Measurements from ENCODE around the gene PRIMPOL. TPM values are rescaled to one million over a fixed set of nuclear protein-coding genes. Genes with fewer than 3 reads are reported as not detected.

PRIMPOL gene
- total RNA-seq, 1 experiment from 2014 or later, result 9.4 TPM

DNA sequence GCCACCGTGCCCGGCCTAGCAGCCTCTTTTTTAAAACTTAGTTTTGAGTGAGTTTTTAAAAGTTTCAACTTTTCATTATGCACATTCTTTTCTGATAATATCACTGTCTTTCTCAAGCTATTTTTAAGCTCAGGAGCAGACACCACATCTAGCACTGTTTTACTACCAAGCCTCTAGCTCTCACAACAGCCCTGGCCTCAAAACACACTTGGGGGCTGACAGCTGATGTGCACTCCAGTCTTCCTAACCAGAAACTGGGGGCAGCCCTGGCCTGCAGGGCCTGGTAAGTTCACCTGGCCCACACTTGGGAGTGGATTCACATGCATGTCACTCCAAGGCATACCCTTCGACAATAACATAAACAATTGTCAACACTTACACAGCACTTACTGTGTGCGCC lies 50.4 kb downstream of the PRIMPOL start:
- ChIA-PET CTCF (no interaction called here), POLR2A (ENCODE audit: unreplicated experiment) (no interaction called here)
- no peak overlapping the region for H3K4me2 ChIP-seq (ENCODE audit: low read length)
- DNase-seq, result no peak
- no peaks in the 10 kb centered on the region for H3K27me3 ChIP-seq (ENCODE audit: low read length)
- BruUV-seq (replicated peaks), result no TSS peak
- H2AFZ ChIP-seq (ENCODE audit: low read length), result no peak overlapping the region
- no peak overlapping the region for H3K27ac ChIP-seq (ENCODE audit: low read length)
- intact Hi-C loops (cut with micrococcal nuclease), result no loop called here
- H3F3A ChIP-seq (ENCODE audit: low read length, unreplicated experiment), result no peaks in the 10 kb centered on the region
- TF ChIP-seq EZH2 (IDR thresholded peaks at IDR 0.05; ENCODE audit: low read length, unreplicated experiment), result no peak
- TF ChIP-seq CTCF (conservative IDR thresholded peaks at IDR 0.05; ENCODE audit: low read depth, low read length), result no peak
- TF ChIP-seq EZH2phosphoT487 (IDR thresholded peaks at IDR 0.05; ENCODE audit: borderline replicate concordance, low read length), result no peak
- ATAC-seq, result no peak
- H3K4me1 ChIP-seq (ENCODE audit: insufficient read depth, low read length), result no peaks in the 10 kb centered on the region
- H3K36me3 ChIP-seq (ENCODE audit: low read depth, low read length), result peaks cover 24% of the 10 kb centered on the region
- no peaks in the 10 kb centered on the region for H3K9me2 ChIP-seq (replicated peaks; ENCODE audit: low read length)
- H3K4me3 ChIP-seq (ENCODE audit: low read length), result no peak overlapping the region
- no peak overlapping the region for H3K9ac ChIP-seq (ENCODE audit: low read length)
- H3K79me2 ChIP-seq (ENCODE audit: low read length), result no peaks in the 10 kb centered on the region
- H3K9me3 ChIP-seq (ENCODE audit: low read length), result no peaks in the 10 kb centered on the region
- no peaks in the 10 kb centered on the region for H4K20me1 ChIP-seq (ENCODE audit: low read length)

GRCh38 chr4:184702114-184702513 lies 52.6 kb downstream of the PRIMPOL start:
- no peaks in the 10 kb centered on the region for H3K27me3 ChIP-seq (ENCODE audit: low read length)
- no peaks in the 10 kb centered on the region for H3F3A ChIP-seq (ENCODE audit: low read length, unreplicated experiment)
- DNase-seq (no peak), ATAC-seq (no peak)
- no peaks in the 10 kb centered on the region for H4K20me1 ChIP-seq (ENCODE audit: low read length)
- TF ChIP-seq EZH2phosphoT487 (IDR thresholded peaks at IDR 0.05; ENCODE audit: borderline replicate concordance, low read length) (no peak), CTCF (conservative IDR thresholded peaks at IDR 0.05; ENCODE audit: low read depth, low read length) (no peak), EZH2 (IDR thresholded peaks at IDR 0.05; ENCODE audit: low read length, unreplicated experiment) (no peak)
- ChIA-PET POLR2A (ENCODE audit: unreplicated experiment) (no interaction called here), CTCF (no interaction called here)
- no peak overlapping the region for H3K4me3 ChIP-seq (ENCODE audit: low read length)
- no peak overlapping the region for H3K9ac ChIP-seq (ENCODE audit: low read length)
- H3K79me2 ChIP-seq (ENCODE audit: low read length), result no peaks in the 10 kb centered on the region
- H3K4me2 ChIP-seq (ENCODE audit: low read length), result no peak overlapping the region
- H3K27ac ChIP-seq (ENCODE audit: low read length), result no peak overlapping the region
- BruUV-seq (replicated peaks), result no TSS peak
- H2AFZ ChIP-seq (ENCODE audit: low read length), result no peak overlapping the region
- peaks cover 14% of the 10 kb centered on the region for H3K36me3 ChIP-seq (ENCODE audit: low read depth, low read length)
- intact Hi-C loops (cut with micrococcal nuclease), result no loop called here
- no peaks in the 10 kb centered on the region for H3K9me3 ChIP-seq (ENCODE audit: low read length)
- H3K4me1 ChIP-seq (ENCODE audit: insufficient read depth, low read length), result no peaks in the 10 kb centered on the region
- no peaks in the 10 kb centered on the region for H3K9me2 ChIP-seq (replicated peaks; ENCODE audit: low read length)

GRCh38 chr4:184705692-184706091 lies 56.2 kb downstream of the PRIMPOL start:
- no peaks in the 10 kb centered on the region for H3K9me3 ChIP-seq (ENCODE audit: low read length)
- POLR2A ChIA-PET (ENCODE audit: unreplicated experiment), result no interaction called here
- no peaks in the 10 kb centered on the region for H3K27me3 ChIP-seq (ENCODE audit: low read length)
- no peaks in the 10 kb centered on the region for H4K20me1 ChIP-seq (ENCODE audit: low read length)
- intact Hi-C loops (cut with micrococcal nuclease), result no loop called here
- peaks cover 25% of the 10 kb centered on the region for H3K36me3 ChIP-seq (ENCODE audit: low read depth, low read length)
- H3K4me2 ChIP-seq (ENCODE audit: low read length), result no peak overlapping the region
- H3K9ac ChIP-seq (ENCODE audit: low read length), result no peak overlapping the region
- no peak overlapping the region for H3K27ac ChIP-seq (ENCODE audit: low read length)
- H2AFZ ChIP-seq (ENCODE audit: low read length), result no peak overlapping the region
- CTCF ChIA-PET, result no interaction called here
- BruUV-seq (replicated peaks), result no TSS peak
- no peaks in the 10 kb centered on the region for H3K9me2 ChIP-seq (replicated peaks; ENCODE audit: low read length)
- H3F3A ChIP-seq (ENCODE audit: low read length, unreplicated experiment), result no peaks in the 10 kb centered on the region
- no peak overlapping the region for H3K4me3 ChIP-seq (ENCODE audit: low read length)
- no peaks in the 10 kb centered on the region for H3K4me1 ChIP-seq (ENCODE audit: insufficient read depth, low read length)
- no peak for ATAC-seq
- no peaks in the 10 kb centered on the region for H3K79me2 ChIP-seq (ENCODE audit: low read length)
- DNase-seq, result no peak
- no peak for TF ChIP-seq EZH2 (IDR thresholded peaks at IDR 0.05; ENCODE audit: low read length, unreplicated experiment)
- no peak for TF ChIP-seq EZH2phosphoT487 (IDR thresholded peaks at IDR 0.05; ENCODE audit: borderline replicate concordance, low read length)
- TF ChIP-seq CTCF (conservative IDR thresholded peaks at IDR 0.05; ENCODE audit: low read depth, low read length), result no peak
